ENCODE results near the gene HMCN2.

- TF ChIP-seq EZH2 (optimal IDR thresholded peaks at IDR 0.05; ENCODE audit: low read depth, low read length) = no peak
- no peak for TF ChIP-seq CTCF (IDR thresholded peaks at IDR 0.05; ENCODE audit: low read length)
Measured at GRCh38 chr9:130383979-130384676, 118.6 kb downstream of the HMCN2 start.
